ENCODE results near the gene ZFP36L2.

ZFP36L2 gene

DNA sequence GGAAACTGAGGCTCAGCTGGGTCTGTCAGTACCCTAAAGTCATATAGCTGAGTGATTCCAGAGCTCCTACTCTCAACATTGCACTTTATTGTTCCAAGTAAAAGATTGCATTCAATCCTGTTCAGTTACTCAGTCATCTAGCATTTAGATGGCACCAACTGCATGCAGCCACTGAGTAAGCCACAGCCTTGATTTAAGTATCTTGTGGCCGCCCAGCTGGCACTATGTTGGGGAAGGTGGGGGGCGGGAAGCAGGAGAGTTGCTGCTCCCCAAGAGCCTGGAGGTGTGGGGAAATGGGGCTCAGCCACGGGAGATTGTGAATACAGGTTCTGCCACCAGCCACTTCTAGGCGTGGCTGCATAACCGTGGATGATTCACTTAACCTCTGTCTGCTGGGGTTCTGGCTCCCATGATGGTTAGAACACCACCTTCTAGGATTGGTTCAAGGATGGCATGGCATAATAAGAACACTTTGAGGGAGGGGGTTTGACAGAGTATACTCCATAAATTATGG is 17.1 kb downstream of the ZFP36L2 start:
- no peaks in the 10 kb centered on the region for H3K9me3 ChIP-seq (ENCODE audit: insufficient read depth, low read length)
- H3K4me2 ChIP-seq (ENCODE audit: low read length) = no peak overlapping the region
- no peak for TF ChIP-seq EZH2phosphoT487 (IDR thresholded peaks at IDR 0.05; ENCODE audit: low read depth)
- TF ChIP-seq, protein P1, sequence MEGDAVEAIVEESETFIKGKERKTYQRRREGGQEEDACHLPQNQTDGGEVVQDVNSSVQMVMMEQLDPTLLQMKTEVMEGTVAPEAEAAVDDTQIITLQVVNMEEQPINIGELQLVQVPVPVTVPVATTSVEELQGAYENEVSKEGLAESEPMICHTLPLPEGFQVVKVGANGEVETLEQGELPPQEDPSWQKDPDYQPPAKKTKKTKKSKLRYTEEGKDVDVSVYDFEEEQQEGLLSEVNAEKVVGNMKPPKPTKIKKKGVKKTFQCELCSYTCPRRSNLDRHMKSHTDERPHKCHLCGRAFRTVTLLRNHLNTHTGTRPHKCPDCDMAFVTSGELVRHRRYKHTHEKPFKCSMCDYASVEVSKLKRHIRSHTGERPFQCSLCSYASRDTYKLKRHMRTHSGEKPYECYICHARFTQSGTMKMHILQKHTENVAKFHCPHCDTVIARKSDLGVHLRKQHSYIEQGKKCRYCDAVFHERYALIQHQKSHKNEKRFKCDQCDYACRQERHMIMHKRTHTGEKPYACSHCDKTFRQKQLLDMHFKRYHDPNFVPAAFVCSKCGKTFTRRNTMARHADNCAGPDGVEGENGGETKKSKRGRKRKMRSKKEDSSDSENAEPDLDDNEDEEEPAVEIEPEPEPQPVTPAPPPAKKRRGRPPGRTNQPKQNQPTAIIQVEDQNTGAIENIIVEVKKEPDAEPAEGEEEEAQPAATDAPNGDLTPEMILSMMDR (IDR thresholded peaks at IDR 0.05; ENCODE audit: low read depth, low read length) = no peak
- H3K4me3 ChIP-seq (ENCODE audit: low read length) = no peak overlapping the region
- no peak overlapping the region for H2AFZ ChIP-seq (ENCODE audit: low read depth, low read length)
- peaks cover 16% of the 10 kb centered on the region for H3K4me1 ChIP-seq (ENCODE audit: low read length)
- no peaks in the 10 kb centered on the region for H3K36me3 ChIP-seq (replicated peaks; ENCODE audit: low read depth, low read length)
- no peaks in the 10 kb centered on the region for H3K79me2 ChIP-seq (ENCODE audit: low read length)
- no peak overlapping the region for H3K9ac ChIP-seq (ENCODE audit: low read length)
- H3K27me3 ChIP-seq (ENCODE audit: low read depth, low read length) = no peaks in the 10 kb centered on the region
- H3K27ac ChIP-seq (ENCODE audit: low read length) = no peak overlapping the region
- H4K20me1 ChIP-seq (ENCODE audit: insufficient read depth, low read length) = no peaks in the 10 kb centered on the region

DNA sequence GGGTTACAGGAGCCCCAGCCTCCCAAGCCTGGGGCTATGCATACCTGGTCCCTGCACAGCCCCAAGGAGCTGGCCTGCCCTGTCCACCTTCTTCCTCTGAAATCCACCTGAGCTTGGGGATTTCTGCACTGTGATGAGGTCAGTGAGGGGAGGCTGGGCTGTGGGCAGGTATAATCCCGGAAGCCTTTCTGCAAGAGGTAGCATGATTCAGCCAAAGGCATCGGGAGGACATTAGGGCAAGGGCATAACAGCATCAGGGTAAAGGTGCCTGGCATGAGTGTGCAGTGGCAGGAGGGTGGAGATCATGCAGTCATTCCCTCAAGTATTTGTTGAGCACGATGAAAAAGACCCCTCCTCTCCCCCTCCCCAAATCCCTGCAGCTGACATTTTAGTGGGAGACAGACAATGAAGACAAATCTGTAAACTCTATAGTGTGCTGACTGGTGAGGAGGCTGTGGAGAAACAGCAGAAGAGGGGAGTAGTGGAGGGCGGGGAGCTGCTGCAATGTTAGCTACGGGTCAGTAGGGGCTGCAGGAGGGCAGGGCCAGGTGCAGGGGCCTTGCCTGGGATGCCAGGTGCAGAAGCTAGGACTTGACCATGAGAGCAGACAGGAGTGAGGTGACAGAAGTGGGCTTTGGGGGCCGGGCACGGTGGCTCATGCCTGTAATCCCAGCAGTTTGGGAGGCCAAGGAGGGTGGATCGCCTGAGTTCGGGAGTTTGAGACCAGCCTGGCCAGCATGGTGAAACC is 18.7 kb downstream of the ZFP36L2 start:
- Histone ChIP-seq H3K4me2 (ENCODE audit: low read length) (no peak overlapping the region), H3K27me3 (ENCODE audit: low read depth, low read length) (no peaks in the 10 kb centered on the region), H3K79me2 (ENCODE audit: low read length) (no peaks in the 10 kb centered on the region), H4K20me1 (ENCODE audit: insufficient read depth, low read length) (no peaks in the 10 kb centered on the region), H2AFZ (ENCODE audit: low read depth, low read length) (no peak overlapping the region), H3K4me3 (ENCODE audit: low read length) (no peak overlapping the region), H3K4me1 (ENCODE audit: low read length) (peaks cover 7% of the 10 kb centered on the region), H3K36me3 (replicated peaks; ENCODE audit: low read depth, low read length) (no peaks in the 10 kb centered on the region), H3K9me3 (ENCODE audit: insufficient read depth, low read length) (no peaks in the 10 kb centered on the region), H3K9ac (ENCODE audit: low read length) (no peak overlapping the region), H3K27ac (ENCODE audit: low read length) (no peak overlapping the region)
- TF ChIP-seq, protein P1 (IDR thresholded peaks at IDR 0.05; ENCODE audit: low read depth, low read length) = no peak
- no peak for TF ChIP-seq EZH2phosphoT487 (IDR thresholded peaks at IDR 0.05; ENCODE audit: low read depth)

DNA sequence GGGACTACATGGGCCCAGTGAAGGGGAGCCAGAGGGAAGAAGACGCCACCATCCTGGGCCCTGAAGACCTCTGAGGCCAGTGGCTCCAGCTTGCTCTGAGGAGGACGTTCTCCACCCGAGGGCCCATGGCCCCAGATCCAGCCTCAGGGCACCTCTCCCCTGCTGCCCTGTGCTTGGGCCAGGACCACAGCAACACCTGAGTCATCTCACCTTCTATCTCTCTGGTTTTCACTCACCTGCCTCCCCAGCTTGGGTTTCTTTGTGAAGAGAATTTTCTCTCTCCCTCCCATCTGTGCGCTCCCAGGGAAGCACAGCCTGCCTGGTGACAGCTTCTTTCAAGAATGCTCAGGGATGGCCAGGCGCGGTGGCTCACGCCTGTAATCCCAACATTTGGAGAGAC is 19.8 kb downstream of the ZFP36L2 start:
- Histone ChIP-seq H3K9ac (ENCODE audit: low read length) (no peak overlapping the region), H3K4me1 (ENCODE audit: low read length) (peaks cover 2% of the 10 kb centered on the region; the same call in 1 of the 2 replicates), H2AFZ (ENCODE audit: low read depth, low read length) (no peak overlapping the region), H3K4me3 (ENCODE audit: low read length) (no peak overlapping the region), H3K79me2 (ENCODE audit: low read length) (no peaks in the 10 kb centered on the region), H3K9me3 (ENCODE audit: insufficient read depth, low read length) (no peaks in the 10 kb centered on the region), H3K4me2 (ENCODE audit: low read length) (no peak overlapping the region), H3K27ac (ENCODE audit: low read length) (no peak overlapping the region), H4K20me1 (ENCODE audit: insufficient read depth, low read length) (no peaks in the 10 kb centered on the region), H3K36me3 (replicated peaks; ENCODE audit: low read depth, low read length) (no peaks in the 10 kb centered on the region), H3K27me3 (ENCODE audit: low read depth, low read length) (no peaks in the 10 kb centered on the region)
- TF ChIP-seq EZH2phosphoT487 (IDR thresholded peaks at IDR 0.05; ENCODE audit: low read depth) = no peak
- TF ChIP-seq, protein P1 (IDR thresholded peaks at IDR 0.05; ENCODE audit: low read depth, low read length) = no peak

GRCh38 chr2:43203373-43203772 is 23.0 kb downstream of the ZFP36L2 start:
- Histone ChIP-seq H4K20me1 (ENCODE audit: insufficient read depth, low read length) (no peaks in the 10 kb centered on the region), H3K79me2 (ENCODE audit: low read length) (no peaks in the 10 kb centered on the region), H3K9ac (ENCODE audit: low read length) (no peak overlapping the region), H3K9me3 (ENCODE audit: insufficient read depth, low read length) (no peaks in the 10 kb centered on the region), H3K27me3 (ENCODE audit: low read depth, low read length) (no peaks in the 10 kb centered on the region), H3K36me3 (replicated peaks; ENCODE audit: low read depth, low read length) (no peaks in the 10 kb centered on the region), H3K4me1 (ENCODE audit: low read length) (peaks cover 5% of the 10 kb centered on the region; the same call in 1 of the 2 replicates), H3K27ac (ENCODE audit: low read length) (no peak overlapping the region), H3K4me2 (ENCODE audit: low read length) (no peak overlapping the region), H3K4me3 (ENCODE audit: low read length) (no peak overlapping the region), H2AFZ (ENCODE audit: low read depth, low read length) (no peak overlapping the region)
- TF ChIP-seq, protein P1 (IDR thresholded peaks at IDR 0.05; ENCODE audit: low read depth, low read length) = no peak
- TF ChIP-seq EZH2phosphoT487 (IDR thresholded peaks at IDR 0.05; ENCODE audit: low read depth) = no peak

Data from OCI-LY3 (cell line).